ENCODE measurements around the gene MTOR. TPM values are rescaled to one million over a fixed set of nuclear protein-coding genes. Genes with fewer than 3 reads are reported as not detected.

The MTOR gene
- total RNA-seq, 1 experiment from 2014 or later = 36.1 TPM

- no peaks in the 10 kb centered on the region for H3K27me3 Mint-ChIP-seq (ENCODE audit: unreplicated experiment)
- no peaks in the 10 kb centered on the region for H3K36me3 Mint-ChIP-seq (ENCODE audit: insufficient read depth, unreplicated experiment)
- DNase-seq = no peak
- no peaks in the 10 kb centered on the region for H3K4me1 Mint-ChIP-seq (ENCODE audit: low read depth, unreplicated experiment)
- H3K4me3 Mint-ChIP-seq (ENCODE audit: low read depth, unreplicated experiment) = no peak overlapping the region
- intact Hi-C loops (cut with micrococcal nuclease; ENCODE audit: unreplicated experiment) = no loop called here
- CTCF ChIA-PET = interaction anchor here (0.6 kb wide), 1 partner anchor 466 kb away, joined by 5 read pairs; no protein-coding TSS in a partner anchor
- no peaks in the 10 kb centered on the region for H3K9me3 Mint-ChIP-seq (ENCODE audit: low read depth, unreplicated experiment)
- no peak for TF ChIP-seq CTCF (IDR thresholded peaks at IDR 0.05; ENCODE audit: unreplicated experiment)
- H3K27ac Mint-ChIP-seq (ENCODE audit: unreplicated experiment) = no peak overlapping the region
- BruUV-seq (replicated peaks) = no TSS peak
Observed at GRCh38 chr1:11198851-11199594, 63.3 kb downstream of the MTOR start.

- TF ChIP-seq CTCF (IDR thresholded peaks at IDR 0.05; ENCODE audit: unreplicated experiment) = no peak
- no peak overlapping the region for H3K27ac Mint-ChIP-seq (ENCODE audit: unreplicated experiment)
- H3K9me3 Mint-ChIP-seq (ENCODE audit: low read depth, unreplicated experiment) = no peaks in the 10 kb centered on the region
- no peak for DNase-seq
- H3K27me3 Mint-ChIP-seq (ENCODE audit: unreplicated experiment) = no peaks in the 10 kb centered on the region
- H3K4me3 Mint-ChIP-seq (ENCODE audit: low read depth, unreplicated experiment) = no peak overlapping the region
- no TSS peak for BruUV-seq (replicated peaks)
- H3K4me1 Mint-ChIP-seq (ENCODE audit: low read depth, unreplicated experiment) = no peaks in the 10 kb centered on the region
- intact Hi-C loops (cut with micrococcal nuclease; ENCODE audit: unreplicated experiment) = no loop called here
- H3K36me3 Mint-ChIP-seq (ENCODE audit: insufficient read depth, unreplicated experiment) = no peaks in the 10 kb centered on the region
- CTCF ChIA-PET = no interaction called here
Observed at GRCh38 chr1:11198257-11198656, 64.1 kb downstream of the MTOR start.

GRCh38 chr1:11197359-11197758 lies 65.0 kb downstream of the MTOR start:
- no peak for DNase-seq
- intact Hi-C loops (cut with micrococcal nuclease; ENCODE audit: unreplicated experiment) = no loop called here
- H3K4me1 Mint-ChIP-seq (ENCODE audit: low read depth, unreplicated experiment) = no peaks in the 10 kb centered on the region
- H3K9me3 Mint-ChIP-seq (ENCODE audit: low read depth, unreplicated experiment) = no peaks in the 10 kb centered on the region
- no TSS peak for BruUV-seq (replicated peaks)
- TF ChIP-seq CTCF (IDR thresholded peaks at IDR 0.05; ENCODE audit: unreplicated experiment) = no peak
- no peaks in the 10 kb centered on the region for H3K27me3 Mint-ChIP-seq (ENCODE audit: unreplicated experiment)
- no peaks in the 10 kb centered on the region for H3K36me3 Mint-ChIP-seq (ENCODE audit: insufficient read depth, unreplicated experiment)
- CTCF ChIA-PET = interaction anchor here (0.7 kb wide), 2 partner anchors 30 to 428 kb away, joined by 3 to 4 read pairs; no protein-coding TSS in a partner anchor
- no peak overlapping the region for H3K27ac Mint-ChIP-seq (ENCODE audit: unreplicated experiment)
- no peak overlapping the region for H3K4me3 Mint-ChIP-seq (ENCODE audit: low read depth, unreplicated experiment)

GRCh38 chr1:11196945-11197344 lies 65.4 kb downstream of the MTOR start:
- no peaks in the 10 kb centered on the region for H3K36me3 Mint-ChIP-seq (ENCODE audit: insufficient read depth, unreplicated experiment)
- H3K4me1 Mint-ChIP-seq (ENCODE audit: low read depth, unreplicated experiment) = no peaks in the 10 kb centered on the region
- no peak overlapping the region for H3K27ac Mint-ChIP-seq (ENCODE audit: unreplicated experiment)
- DNase-seq = no peak
- intact Hi-C loops (cut with micrococcal nuclease; ENCODE audit: unreplicated experiment) = no loop called here
- H3K9me3 Mint-ChIP-seq (ENCODE audit: low read depth, unreplicated experiment) = no peaks in the 10 kb centered on the region
- no peak overlapping the region for H3K4me3 Mint-ChIP-seq (ENCODE audit: low read depth, unreplicated experiment)
- no peak for TF ChIP-seq CTCF (IDR thresholded peaks at IDR 0.05; ENCODE audit: unreplicated experiment)
- no TSS peak for BruUV-seq (replicated peaks)
- no peaks in the 10 kb centered on the region for H3K27me3 Mint-ChIP-seq (ENCODE audit: unreplicated experiment)
- CTCF ChIA-PET = interaction anchor here (0.7 kb wide), 2 partner anchors 30 to 428 kb away, joined by 3 to 4 read pairs; no protein-coding TSS in a partner anchor

Measured in Calu3 (cell line).